Measurements from ENCODE around the gene ATP1A4. TPM values are rescaled to one million over a fixed set of nuclear protein-coding genes. Genes with fewer than 3 reads are reported as not detected.

ATP1A4 gene
- total and polyA plus RNA-seq, 7 donors = 0.03 to 2.0 (median 0.26) TPM

GRCh38 chr1:160136121-160136925 lies 15.1 kb upstream of the ATP1A4 start:
- DNase-seq (no peak), ATAC-seq (peak in 1 of 4 donors; percentile 2)
- H3K4me3 ChIP-seq = no peak overlapping the region
- H3K4me1 ChIP-seq = peaks cover 55% of the 10 kb centered on the region
- intact Hi-C loops (cut with DNase I) = no loop called here
- H3K27ac ChIP-seq = peak overlapping the region; percentile 75
- H3K9me3 ChIP-seq = no peaks in the 10 kb centered on the region
- WGBS, 3 donors = 53 to 85% (median 66%) methylated on average over 22 of the region's 22 CpGs
- H3K27me3 ChIP-seq (ENCODE audit: insufficient read depth in 3 of 3, low read length in 2 of 3) = no peaks in the 10 kb centered on the region
- H3K36me3 ChIP-seq (ENCODE audit: insufficient read depth in 1 of 2, low read depth in 1 of 2) = peaks cover 0 to 95% of the 10 kb centered on the region in 2 donors
- no peak for TF ChIP-seq CTCF (IDR thresholded peaks at IDR 0.05)

DNA sequence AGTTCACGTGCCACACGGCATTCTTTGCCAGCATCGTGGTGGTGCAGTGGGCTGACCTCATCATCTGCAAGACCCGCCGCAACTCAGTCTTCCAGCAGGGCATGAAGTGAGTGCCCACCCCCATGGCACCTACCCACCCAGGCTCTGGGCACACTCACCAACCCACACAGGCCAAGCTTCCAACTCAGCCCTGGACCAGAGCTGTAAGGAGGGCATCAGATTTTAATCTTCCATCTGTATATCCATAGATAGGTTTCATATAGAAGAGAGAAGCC lies 14.5 kb upstream of the ATP1A4 start:
- H3K4me1 ChIP-seq = peaks cover 49% of the 10 kb centered on the region
- H3K4me3 ChIP-seq = no peak overlapping the region
- WGBS, 3 donors = 51 to 67% (median 52%) methylated on average over 5 of the region's 5 CpGs
- H3K27me3 ChIP-seq (ENCODE audit: insufficient read depth in 3 of 3, low read length in 2 of 3) = no peaks in the 10 kb centered on the region
- intact Hi-C loops (cut with DNase I) = no loop called here
- H3K9me3 ChIP-seq = no peaks in the 10 kb centered on the region
- no peak for TF ChIP-seq CTCF (IDR thresholded peaks at IDR 0.05)
- DNase-seq (no peak), ATAC-seq (no peak)
- H3K27ac ChIP-seq = peak overlapping the region; percentile 75
- peaks cover 0 to 95% of the 10 kb centered on the region in 2 donors for H3K36me3 ChIP-seq (ENCODE audit: insufficient read depth in 1 of 2, low read depth in 1 of 2)

- H3K4me1 ChIP-seq = peaks cover 44% of the 10 kb centered on the region
- WGBS, 3 donors = 45 to 74% (median 54%) methylated on average over 8 of the region's 8 CpGs
- intact Hi-C loops (cut with DNase I) = no loop called here
- peak overlapping the region; percentile 75 for H3K27ac ChIP-seq
- DNase-seq (no peak), ATAC-seq (peak; percentile 59 to 66 (median 62))
- no peak for TF ChIP-seq CTCF (IDR thresholded peaks at IDR 0.05)
- no peaks in the 10 kb centered on the region for H3K27me3 ChIP-seq (ENCODE audit: insufficient read depth in 3 of 3, low read length in 2 of 3)
- no peak overlapping the region for H3K4me3 ChIP-seq
- peaks cover 0 to 97% of the 10 kb centered on the region in 2 donors for H3K36me3 ChIP-seq (ENCODE audit: insufficient read depth in 1 of 2, low read depth in 1 of 2)
- H3K9me3 ChIP-seq = no peaks in the 10 kb centered on the region
Observed at GRCh38 chr1:160137216-160137862, 14.1 kb upstream of the ATP1A4 start.

- Histone ChIP-seq H3K4me3 (no peak overlapping the region), H3K36me3 (ENCODE audit: insufficient read depth in 1 of 2, low read depth in 1 of 2) (peaks cover 0 to 83% of the 10 kb centered on the region in 2 donors), H3K4me1 (peaks cover 24% of the 10 kb centered on the region), H3K27ac (peak overlapping the region; percentile 75), H3K9me3 (no peaks in the 10 kb centered on the region), H3K27me3 (ENCODE audit: insufficient read depth in 3 of 3, low read length in 2 of 3) (no peaks in the 10 kb centered on the region)
- no peak for DNase-seq
- WGBS, 3 donors = 90 to 91% (median 90%) methylated on average over 8 of the region's 8 CpGs
- no peak for ATAC-seq
- TF ChIP-seq CTCF (IDR thresholded peaks at IDR 0.05) = no peak
- intact Hi-C loops (cut with DNase I) = no loop called here
Observed at GRCh38 chr1:160139840-160140239, 11.6 kb upstream of the ATP1A4 start.

Measured in psoas muscle (tissue), 8 donors.